Islet precursor cell (in vitro differentiated cells): ENCODE data around the gene HTR7.
"Not testable (repeated sequence)": the region's sequence is repeated elsewhere in the genome, so short reads cannot be mapped to it uniquely, and the experiment has no call there.

ENCODE experiments used
- DNase-seq: peaks from one replicate; pipeline ENCODE4 v3.0.0-alpha.2; 2018

Gene HTR7

DNA sequence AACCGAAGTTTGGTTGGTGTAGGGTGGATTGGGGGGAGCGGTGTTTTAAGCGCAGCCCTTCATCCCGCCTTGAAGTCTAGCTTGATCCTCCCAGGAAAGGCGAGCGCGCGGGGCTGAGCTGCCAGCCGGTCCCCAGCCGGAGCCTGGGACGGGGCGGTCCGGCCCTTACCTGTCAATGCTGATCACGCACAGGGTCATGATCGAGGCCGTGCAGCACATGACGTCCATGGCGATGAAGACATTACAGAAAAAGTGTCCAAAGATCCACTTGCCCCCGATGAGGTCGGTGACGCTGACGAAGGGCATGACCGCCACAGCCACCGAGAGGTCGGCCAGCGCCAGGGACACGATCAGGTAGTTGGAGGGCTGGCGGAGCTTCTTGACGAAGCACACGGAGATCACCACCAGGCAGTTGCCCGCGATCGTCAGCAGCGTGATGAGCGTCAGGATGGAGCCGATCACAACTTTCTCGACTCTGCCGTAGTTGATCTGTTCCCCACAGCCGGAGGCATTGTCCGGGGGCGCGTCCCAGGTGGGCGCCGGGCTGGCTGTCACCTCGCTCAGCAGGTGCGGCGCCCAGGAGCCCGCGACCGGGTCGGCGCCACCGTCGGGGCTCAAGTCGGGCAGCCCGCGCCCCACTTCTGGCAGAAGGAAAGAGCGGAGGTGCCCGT lies 740 bp downstream of the HTR7 start:
- peak; percentile 53 for DNase-seq

DNA sequence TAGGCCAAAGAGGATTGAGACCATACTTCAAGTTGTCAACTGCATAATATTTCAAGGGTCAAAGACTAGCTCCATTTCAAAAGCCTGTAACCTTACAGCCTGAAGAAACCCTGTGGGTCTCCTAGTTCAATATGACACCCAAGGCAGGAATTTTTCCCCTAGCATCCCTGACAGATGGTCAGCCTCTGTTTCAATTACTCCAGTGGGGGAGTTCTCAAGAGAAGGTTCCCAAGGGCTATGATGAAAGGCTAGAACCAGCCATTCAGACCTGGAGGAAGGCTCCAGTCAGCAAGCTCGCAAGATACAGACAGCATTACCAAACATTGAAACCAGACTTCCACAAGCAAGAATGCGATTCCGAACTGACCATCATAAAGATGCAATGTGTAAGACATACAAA lies 1.6 kb downstream of the HTR7 start:
- DNase-seq: no peak

DNA sequence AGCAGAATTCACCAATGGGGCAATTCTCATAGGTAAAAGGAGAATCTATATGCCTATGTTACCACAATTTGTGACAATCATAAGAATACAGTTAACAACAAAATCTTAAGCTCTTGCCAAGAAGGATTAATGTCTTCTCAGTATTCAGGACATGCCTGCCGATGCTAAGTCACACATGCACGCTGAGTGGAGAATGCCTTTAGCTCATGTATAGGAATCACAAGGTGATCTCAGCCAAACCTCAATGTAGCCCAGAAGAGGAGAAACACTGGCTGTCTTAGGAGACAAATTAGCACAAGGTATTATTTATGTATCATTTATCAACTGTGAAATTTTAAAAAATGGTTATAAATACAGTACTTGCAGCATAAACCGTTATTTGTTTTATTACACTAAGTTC lies 2.7 kb downstream of the HTR7 start:
- DNase-seq: no peak

DNA sequence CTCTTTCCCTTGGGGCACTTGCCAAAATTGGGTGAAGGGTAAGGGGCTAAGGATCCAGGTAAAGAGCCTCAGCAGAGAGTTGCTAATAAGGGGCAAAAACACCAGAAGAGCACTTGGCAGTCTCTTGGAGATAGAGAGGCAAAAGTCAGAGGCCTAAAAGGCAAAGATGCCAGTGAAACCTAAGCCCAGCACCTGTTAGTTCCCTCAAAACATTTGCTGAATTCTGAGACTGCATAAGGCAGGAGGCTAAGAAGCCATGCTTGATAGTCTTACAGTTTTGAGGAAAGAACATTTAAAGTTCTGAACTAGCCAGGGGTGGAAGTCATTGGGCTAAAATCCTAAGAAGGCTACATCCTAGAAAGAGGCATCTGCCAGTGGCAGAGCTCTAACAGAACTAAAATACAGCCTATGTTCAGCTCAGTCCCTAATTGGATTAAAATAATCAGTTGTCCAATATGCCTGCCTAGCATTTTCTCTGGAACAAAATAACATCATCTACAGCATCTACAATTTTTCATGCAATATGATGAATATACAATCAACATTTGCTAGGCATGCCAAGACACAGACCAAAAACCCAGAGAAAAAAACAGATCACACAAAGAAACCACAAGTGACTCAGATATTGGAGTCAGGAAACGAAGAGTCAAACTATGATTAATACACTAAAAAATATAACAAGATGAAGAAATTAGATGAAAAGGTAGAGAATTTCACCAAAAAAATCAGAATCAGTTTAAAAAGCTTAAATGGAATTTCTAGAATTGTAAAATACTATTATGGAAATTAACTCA lies 7.7 kb downstream of the HTR7 start:
- DNase-seq: no peak

DNA sequence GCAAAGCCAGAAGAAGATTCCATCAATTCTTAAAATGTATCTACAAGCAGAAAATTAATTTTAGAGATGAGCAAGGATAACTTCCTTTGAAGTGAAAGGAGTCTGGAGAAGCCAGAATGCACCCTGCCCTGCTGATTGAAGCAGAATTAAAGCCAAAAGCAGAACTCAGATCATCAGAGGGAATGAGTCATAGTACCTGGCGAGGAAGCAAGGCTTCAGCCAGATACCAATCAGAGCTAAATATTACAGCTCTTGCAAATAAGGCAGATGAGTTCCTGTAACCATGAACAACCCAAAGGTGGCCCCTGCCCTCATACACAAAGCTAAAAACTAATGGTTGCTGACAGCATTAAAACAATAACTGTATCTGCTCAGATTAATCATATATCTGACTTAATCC lies 10.4 kb downstream of the HTR7 start:
- no peak for DNase-seq

DNA sequence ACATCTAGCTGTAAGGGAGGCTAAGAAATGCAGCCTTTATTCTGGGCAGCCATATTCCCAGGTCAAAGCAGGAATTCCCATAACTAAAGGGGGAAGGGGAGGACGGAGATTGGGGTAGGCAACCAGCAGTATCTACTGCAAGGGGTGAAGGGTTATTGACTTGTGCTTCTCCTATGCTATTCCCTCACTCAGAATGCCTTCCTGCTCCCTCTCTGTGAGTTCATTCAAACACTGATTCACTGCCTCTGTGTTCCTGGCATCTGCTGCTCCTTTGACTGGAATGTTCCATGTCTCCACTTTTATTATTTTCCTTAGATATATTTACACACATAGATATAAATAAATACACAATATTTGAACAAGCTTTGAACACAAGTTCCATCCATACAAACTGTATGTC lies 11.1 kb downstream of the HTR7 start:
- DNase-seq: no peak

DNA sequence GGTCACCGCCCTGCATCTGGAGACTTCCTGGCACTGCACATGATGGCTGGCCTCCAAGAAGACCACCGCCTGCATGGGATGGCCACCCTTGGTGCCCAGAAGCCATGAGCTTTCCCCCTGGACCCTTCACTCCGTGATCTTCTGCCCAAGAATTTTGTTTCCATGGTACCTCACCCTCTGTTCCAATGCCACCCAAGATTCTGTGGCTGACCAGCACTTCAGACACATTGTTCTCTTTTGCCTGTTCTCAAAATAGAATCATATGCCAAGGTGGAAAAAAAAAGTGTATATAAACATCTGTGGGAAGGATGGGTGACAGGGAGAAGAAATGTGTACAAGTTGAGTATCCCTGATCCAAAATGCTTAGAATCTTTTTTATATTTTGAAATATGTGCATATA lies 12.1 kb downstream of the HTR7 start:
- no peak for DNase-seq

DNA sequence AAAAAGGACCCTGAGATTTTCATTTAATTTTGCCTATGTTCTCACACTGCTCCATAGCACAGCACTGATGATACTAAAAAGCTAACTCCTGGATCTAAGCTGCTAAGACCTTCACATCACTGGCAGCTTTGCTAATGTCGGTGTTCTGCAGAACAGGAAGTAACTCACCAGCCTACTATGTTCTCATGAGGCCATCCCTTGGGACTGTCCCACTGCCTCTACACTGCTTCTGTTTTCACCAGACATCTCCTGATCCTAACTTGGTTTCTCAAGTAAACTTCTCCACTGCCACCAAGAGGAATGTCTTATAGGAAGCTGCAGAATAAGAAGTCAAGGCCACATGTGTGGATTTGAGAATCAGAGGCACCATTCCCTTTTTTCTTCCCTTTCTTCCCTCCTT lies 15.1 kb downstream of the HTR7 start:
- no peak for DNase-seq

DNA sequence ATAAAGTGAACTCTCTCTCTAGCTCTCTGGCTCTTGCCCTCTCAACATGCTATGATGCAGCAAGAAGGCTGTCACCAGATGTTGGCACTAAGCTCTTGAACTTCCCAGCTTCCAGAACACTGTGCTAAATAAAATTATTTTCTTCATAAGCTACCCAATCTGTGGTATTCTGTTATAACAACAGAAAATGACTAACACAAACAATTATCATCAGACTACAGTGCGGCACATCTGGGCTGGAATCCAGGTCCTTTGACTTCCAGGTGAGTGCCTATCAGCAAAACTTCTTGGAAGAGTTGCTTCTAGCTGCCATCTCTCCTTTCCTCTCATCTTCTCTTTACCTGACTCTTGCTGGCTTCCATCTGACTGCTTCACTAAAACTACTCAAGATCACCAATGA lies 20.4 kb downstream of the HTR7 start:
- DNase-seq: no peak

DNA sequence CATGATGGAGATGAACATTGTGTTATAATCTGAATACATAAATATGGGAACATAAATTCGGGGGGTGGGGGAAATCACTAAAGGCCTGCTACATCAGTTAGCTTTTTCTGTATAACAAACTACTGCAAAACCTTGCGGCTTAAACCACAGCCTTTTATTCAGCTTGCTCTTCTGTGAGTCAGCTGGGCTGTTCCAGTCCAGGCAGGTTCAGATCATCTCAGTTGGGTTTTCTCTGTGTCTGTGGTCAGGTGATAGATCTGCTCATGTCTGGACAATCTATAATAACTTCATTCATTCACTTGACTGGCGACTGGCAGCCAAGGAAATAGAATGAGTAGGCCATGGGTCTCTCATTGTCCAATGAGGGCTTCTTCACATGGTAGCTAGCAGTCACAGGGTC lies 23.5 kb downstream of the HTR7 start:
- no peak for DNase-seq

DNA sequence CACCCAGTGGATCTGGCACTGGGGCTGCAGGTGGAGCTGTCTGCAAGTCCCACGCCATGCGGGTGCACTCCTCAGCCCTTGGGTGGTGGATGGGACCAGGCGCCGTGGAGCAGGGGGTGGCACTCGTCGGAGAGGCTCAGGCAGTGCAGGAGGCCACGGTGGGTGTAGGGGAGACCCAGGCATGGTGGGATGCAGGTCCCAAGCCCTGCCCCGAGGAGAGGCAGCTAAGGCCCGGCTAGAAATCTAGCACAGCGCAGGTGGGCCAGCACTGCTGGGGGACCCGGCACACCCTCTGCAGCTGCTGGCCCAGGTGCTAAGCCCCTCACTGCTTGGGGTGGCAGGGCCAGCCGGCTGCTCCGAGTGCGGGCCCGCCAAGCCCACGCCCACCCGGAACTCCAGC lies 25.7 kb downstream of the HTR7 start:
- no peak for DNase-seq

DNA sequence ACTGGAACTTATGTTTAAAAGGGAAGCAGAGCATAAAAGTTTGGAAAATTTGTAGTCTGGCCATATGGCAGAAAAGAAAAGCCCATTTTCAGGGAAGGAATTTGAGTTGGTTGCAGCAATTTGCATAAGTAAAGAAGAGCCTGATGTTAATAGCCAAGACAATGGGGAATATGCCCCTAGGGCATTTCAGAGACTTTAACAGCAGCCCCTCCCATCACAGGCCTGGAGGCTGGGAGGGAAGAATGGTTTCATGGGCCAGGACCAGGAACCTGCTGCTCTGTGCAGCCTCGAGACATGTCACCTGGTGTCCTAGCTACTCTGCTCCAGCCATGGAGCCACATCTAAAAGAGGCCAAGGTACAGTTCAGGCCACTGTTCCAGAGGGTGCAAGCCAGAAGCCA lies 35.3 kb downstream of the HTR7 start:
- no peak for DNase-seq

DNA sequence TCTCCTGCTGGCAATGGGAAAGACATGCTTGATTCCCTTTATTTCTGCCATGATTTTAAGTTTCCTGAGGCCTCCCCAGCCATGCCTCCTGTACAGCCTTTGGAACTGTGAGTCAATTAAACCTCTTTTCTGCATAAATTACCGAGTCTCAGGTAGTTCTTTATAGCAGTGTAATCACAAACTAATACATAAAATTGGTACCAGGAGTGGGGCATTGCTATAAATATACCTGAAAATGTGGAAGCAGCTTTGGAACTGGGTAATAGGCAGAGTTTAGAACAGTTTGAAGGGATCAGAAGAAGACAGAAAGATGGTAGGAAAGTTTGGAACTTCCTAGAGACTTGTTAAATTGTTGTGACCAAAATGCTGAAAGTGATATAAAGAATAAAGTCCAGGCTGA lies 36.0 kb downstream of the HTR7 start:
- not testable (repeated sequence) for DNase-seq

DNA sequence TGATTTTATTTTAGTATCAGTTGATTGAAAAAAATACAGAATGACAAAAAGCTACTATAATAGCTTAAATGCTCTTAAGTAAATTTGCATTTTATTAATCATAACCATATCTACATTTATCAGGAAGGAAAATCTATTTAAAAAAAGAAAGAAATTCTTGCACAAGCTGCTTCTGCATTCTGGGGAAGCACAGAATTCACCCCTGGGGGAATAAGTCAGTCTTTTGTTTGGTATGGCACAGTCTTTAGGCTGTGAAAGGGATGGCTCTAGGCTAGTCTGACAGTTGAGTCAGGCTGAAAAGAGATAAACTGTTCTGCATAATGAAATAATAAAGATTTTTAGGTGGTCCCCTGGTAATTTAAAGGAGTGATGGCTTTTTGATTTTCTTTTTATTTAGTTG lies 37.9 kb downstream of the HTR7 start:
- DNase-seq: no peak

DNA sequence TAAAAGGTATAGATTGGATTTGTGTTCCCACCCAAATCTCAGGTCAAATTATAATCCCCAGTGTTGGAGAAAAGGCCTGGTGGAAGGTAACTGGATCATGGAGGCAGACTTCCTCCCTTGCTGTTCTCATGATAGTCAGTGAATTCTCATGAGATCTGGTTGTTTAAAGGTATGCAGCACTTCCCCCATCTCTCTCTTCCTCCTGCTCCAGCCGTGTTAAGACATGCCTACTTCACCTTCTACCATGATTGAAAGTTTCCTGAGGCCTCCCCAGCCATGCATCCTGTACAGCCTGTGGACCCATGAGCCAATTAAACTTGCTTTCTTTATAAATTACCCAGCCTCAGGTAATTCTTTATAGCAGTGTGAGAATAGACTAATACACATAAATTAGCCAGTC lies 39.1 kb downstream of the HTR7 start:
- no peak for DNase-seq

DNA sequence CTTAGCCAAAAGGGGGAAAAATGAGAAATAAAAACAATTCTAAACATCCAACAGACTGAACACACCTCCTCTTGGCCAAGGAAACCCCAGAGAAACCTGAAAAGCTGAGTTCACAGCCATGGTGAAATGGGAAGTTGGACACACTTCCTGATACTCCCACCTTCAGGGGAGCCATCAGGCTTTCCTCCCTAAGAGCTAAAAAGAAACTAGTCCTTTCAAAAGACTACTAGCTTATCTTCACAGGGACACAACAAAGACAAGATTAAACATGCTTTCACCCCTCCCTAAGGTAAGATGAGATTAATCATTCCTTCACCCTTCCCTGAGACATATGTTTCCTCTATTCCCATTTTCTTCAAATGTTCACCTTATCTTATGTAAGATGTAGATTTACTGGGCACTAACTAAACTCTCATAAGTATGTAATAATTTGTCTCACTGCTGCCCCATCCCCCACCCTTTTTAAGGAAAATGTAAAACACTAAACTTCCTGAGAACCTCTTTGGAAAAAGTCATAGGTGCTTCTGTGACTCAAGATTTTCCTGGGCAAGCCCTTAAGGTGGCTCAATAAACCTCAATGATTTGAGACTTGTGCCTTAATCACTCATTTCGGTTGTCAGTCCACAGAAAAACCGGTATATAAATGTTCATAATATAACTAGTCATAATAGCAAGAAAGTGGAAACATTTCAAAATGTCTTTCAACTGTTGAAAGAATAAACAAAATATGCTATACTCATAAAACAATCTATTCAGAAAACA lies 40.5 kb downstream of the HTR7 start:
- no peak for DNase-seq

DNA sequence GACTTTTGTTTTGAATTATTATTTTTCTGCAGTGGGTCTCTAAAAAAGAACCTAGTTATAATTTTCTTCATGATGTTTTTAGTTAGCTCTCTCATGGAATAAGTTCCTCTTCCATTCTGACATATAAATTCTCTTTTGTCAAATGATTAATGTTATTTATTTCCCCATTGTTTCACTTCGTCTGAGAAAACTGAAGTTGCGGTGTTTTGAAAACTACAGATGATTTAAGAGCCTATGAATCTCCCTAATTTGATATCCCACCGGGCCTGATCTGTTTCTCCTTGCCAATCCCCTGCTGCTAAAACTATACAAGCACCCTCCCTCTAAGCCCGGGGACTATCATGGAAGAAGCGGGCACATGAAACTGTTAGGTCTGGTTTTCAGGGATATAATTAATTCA lies 41.4 kb downstream of the HTR7 start:
- DNase-seq: no peak

DNA sequence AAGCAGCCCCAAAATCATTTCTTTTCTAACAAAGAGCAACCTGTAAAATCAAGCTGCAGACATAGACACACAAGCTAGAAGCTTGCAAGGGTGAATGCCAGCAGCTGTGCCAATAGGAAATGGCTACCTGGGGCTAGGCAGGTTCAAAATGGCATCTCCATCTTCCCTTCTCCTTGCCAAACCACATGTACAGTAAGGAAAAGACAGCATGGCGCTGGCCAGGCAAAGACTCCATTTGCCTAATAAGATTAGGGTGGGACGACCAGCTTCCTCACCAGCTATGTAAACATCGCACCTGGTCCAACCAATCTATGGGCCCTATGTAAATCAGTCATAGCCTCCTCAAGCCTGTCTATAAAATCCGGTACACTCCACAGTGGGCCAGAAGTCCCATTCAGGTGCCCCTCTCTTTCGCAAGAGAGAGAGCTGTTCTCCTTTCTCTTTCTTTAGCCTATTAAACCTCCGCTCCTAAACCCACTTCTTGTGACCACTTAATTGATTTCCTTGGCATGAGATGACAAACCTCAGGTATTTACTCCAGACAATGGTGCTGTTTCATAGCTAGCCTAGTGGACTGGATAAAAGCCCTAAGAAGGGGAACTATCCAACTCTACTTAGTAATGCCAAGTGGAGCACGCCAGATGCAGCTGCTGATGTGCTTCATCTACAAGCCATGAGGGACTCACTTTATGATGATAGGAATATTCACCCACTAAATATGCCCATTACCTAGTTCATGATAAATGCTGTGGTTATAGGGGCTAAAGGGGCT lies 44.1 kb downstream of the HTR7 start:
- DNase-seq: no peak

DNA sequence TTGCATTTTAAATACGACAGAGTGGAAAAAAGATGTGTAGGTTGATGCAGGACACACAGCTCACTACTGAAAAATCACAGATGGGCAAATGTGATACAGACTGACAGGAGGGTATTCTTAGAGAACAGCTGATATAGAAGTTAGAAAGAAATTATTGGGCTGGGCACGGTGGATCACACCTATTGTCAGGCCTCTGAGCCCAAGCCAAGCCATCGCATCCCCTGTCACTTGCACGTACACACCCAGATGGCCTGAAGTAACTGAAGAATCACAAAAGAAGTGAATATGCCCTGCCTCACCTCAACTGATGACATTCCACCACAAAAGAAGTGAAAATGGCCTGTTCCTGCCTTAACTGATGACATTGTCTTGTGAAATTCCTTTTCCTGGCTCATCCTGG lies 50.7 kb downstream of the HTR7 start:
- DNase-seq: not testable (repeated sequence)

DNA sequence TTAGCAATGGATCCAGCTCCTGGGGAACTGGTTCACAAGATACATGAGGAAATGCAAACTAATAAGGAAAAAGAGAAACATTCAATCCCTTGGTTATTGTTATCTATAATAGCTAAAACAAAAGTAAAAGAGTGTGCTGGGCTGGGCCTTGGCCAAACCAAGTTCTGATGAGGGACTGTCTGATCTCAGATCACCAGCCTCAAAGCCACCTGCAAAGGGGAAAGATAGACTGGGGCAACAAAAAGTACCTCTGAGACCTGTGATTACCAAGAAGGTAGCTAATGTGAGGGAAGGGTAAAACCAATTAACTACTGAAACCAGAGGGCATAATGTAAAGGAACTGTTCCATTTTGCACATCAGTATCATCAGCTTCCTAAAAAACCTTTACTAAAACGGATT lies 51.2 kb downstream of the HTR7 start:
- no peak for DNase-seq

DNA sequence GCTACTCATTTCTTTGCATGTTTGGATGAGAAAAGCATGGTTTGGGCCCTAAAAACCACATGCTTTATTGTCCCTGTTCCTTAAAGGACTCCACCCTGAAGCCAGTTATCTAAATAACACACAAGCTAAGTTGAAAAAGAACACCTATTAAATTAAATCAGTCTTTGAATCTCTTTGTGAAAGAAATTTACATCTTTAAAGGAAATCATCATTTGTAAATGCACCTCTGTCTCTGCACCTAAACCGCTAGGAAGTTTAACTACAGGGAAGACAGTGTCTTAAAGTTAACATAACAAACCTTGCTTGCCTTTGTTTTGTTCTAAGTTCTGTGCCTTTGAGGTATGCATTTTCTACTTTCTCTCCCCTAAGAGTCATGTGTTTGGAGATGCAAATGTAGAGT lies 52.6 kb downstream of the HTR7 start:
- DNase-seq: no peak

DNA sequence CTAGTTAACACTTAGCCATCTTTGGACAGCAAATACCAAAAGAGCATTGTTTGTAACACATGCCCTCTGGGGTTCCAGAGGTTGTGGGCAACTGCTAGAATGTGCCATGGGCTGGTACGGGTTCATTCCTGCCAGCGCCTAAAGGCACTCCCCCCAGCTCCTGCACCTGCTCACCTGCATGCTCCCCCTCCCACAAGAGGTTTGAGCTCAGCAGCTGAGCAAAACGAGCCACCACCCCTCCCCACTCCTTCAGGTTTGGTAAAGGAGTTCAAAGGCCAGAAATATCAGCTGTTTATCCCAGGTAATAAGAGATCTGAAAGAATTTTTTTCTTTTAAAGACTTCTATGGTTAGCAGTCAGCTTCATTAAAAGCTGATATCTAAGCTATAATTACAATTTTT lies 53.5 kb downstream of the HTR7 start:
- DNase-seq: no peak

DNA sequence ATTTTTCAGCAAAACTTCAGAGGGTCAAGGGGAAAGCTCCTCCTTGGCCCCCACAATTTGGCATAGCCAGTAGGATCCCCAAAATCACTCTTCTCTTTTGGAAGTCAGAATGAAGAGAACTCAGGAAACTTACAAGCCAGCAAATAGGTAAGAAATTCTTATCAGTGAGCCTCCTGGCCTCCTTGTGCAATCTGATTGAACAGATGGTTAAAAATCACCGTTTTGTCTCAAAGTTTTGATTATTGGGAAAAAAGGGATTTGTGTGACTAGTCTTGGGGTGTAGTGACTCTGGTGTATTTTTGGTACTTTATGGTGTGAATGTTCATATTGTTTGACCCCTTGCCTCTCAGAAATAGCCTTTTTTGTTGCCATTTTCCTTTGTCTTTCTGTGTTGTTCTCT lies 56.2 kb downstream of the HTR7 start:
- no peak for DNase-seq
